Calu3 (cell line): ENCODE measurements around the gene KCND2. TPM values are rescaled to one million over a fixed set of nuclear protein-coding genes. Genes with fewer than 3 reads are reported as not detected.

Experiments used
- Bru-seq: library from RNA; stranded (reverse); fragments of 400-500 nt; gene quantifications from one replicate; lab custom pipeline; 2021; lab: Mats Ljungman, UMichigan
- BruChase-seq, 2 experiments: library from RNA; stranded (reverse); fragments of 400-500 nt; gene quantifications; one replicate each; lab custom pipeline; 2021; lab: Mats Ljungman, UMichigan
- BruUV-seq: library from RNA; stranded (reverse); fragments of 400-500 nt; replicated peaks from 2 replicates; lab custom pipeline; 2021; lab: Mats Ljungman, UMichigan
- CTCF ChIA-PET: fragments of 300-600 bp; sonication (Branson Sonifier 250); formaldehyde crosslinking; loops from one replicate; lab custom pipeline; 2022; ENCODE audit warnings: antibody characterized with exemption; lab: Charles Lee
- DNase-seq: peaks from one replicate; pipeline ENCODE4 v3.0.0; 2022
- H3K27ac Mint-ChIP-seq: one replicate; pipeline ENCODE4 v1.8.0; 2022; ENCODE audit warnings: mixed read lengths; ENCODE audit not compliant: unreplicated experiment
- H3K27me3 Mint-ChIP-seq: one replicate; pipeline ENCODE4 v1.8.0; 2022; ENCODE audit warnings: mixed read lengths; ENCODE audit not compliant: unreplicated experiment
- H3K36me3 Mint-ChIP-seq: one replicate; pipeline ENCODE4 v1.8.0; 2022; ENCODE audit warnings: mild to moderate bottlenecking, moderate library complexity, mixed read lengths; ENCODE audit not compliant: insufficient read depth, unreplicated experiment
- H3K4me1 Mint-ChIP-seq: one replicate; pipeline ENCODE4 v1.8.0; 2022; ENCODE audit warnings: mild to moderate bottlenecking, low read depth, mixed read lengths; ENCODE audit not compliant: unreplicated experiment
- H3K4me3 Mint-ChIP-seq: one replicate; pipeline ENCODE4 v1.8.0; 2022; ENCODE audit warnings: mild to moderate bottlenecking, low read depth, moderate library complexity, mixed read lengths; ENCODE audit not compliant: unreplicated experiment
- H3K9me3 Mint-ChIP-seq: one replicate; pipeline ENCODE4 v1.8.0; 2022; ENCODE audit warnings: low read depth, mixed read lengths; ENCODE audit not compliant: unreplicated experiment
- CTCF ChIP-seq: fragments of 200-600 bp; IDR thresholded peaks from one replicate; pipeline ENCODE4 v1.8.0; 2022; ENCODE audit warnings: antibody characterized with exemption; ENCODE audit not compliant: unreplicated experiment
- intact Hi-C: fragments of 100-400 bp; cut with micrococcal nuclease; formaldehyde crosslinking; loops from one replicate; pipeline ENCODE4 v1.10.0; 2022; ENCODE audit not compliant: unreplicated experiment
- long read RNA-seq: library from polyadenylated mRNA; stranded (forward); transcript quantifications from one replicate; pipeline ENCODE4 v2.0.0, GENCODE V29; 2022
- total RNA-seq: library from RNA; stranded (reverse); gene quantifications from 2 replicates; pipeline ENCODE4 v1.2.3, GENCODE V29; 2022

KCND2 gene
- total RNA-seq (1.2 and 2.4 TPM in 2 replicates), Bru-seq, nascent RNA (percentile 40 among the genes with signal in this experiment), BruChase-seq, experiment 1, labeled RNA remaining after a 6-hour chase (percentile 49 among the genes with signal in this experiment), BruChase-seq, experiment 2, labeled RNA remaining after a 2-hour chase (percentile 47 among the genes with signal in this experiment)
- long read RNA-seq, partial matches to known transcripts = 3 of 6 reads
- long read RNA-seq, other reads (novel, unspliced or antisense) = 3 of 6 reads

- peaks cover 17% of the 10 kb centered on the region for H3K36me3 Mint-ChIP-seq
- no peaks in the 10 kb centered on the region for H3K9me3 Mint-ChIP-seq
- peak; percentile 27 for DNase-seq
- H3K4me3 Mint-ChIP-seq = peak within 1 kb of the TSS; percentile 90
- no peaks in the 10 kb centered on the region for H3K27me3 Mint-ChIP-seq
- H3K4me1 Mint-ChIP-seq = no peaks in the 10 kb centered on the region
- CTCF ChIA-PET = interaction anchor here (0.9 to 2.2 kb wide), 2 partner anchors 283 to 337 kb away, joined by 4 to 11 read pairs; no protein-coding TSS in a partner anchor
- no peak for TF ChIP-seq CTCF
- intact Hi-C loops = loop anchor here (1.0 to 10.0 kb wide), 5 partner anchors 218 to 1003 kb away; no protein-coding TSS in a partner anchor
- no TSS peak for BruUV-seq
- H3K27ac Mint-ChIP-seq = peak within 1 kb of the TSS; percentile 54
These were observed at the start of gene KCND2 for GRCh38 chr7:120272701-120273475. TSS of gene KCND2 (plus strand) at chr7:120273175.

GRCh38 chr7:120226188-120226587 lies 46.8 kb upstream of the KCND2 start:
- Mint-ChIP-seq H3K4me3 (no peak overlapping the region), H3K36me3 (no peaks in the 10 kb centered on the region), H3K27me3 (no peaks in the 10 kb centered on the region), H3K9me3 (no peaks in the 10 kb centered on the region), H3K27ac (no peak overlapping the region), H3K4me1 (no peaks in the 10 kb centered on the region)
- BruUV-seq = no TSS peak
- no peak for DNase-seq
- CTCF ChIA-PET = no interaction called here
- intact Hi-C loops = no loop called here
- TF ChIP-seq CTCF = no peak

DNA sequence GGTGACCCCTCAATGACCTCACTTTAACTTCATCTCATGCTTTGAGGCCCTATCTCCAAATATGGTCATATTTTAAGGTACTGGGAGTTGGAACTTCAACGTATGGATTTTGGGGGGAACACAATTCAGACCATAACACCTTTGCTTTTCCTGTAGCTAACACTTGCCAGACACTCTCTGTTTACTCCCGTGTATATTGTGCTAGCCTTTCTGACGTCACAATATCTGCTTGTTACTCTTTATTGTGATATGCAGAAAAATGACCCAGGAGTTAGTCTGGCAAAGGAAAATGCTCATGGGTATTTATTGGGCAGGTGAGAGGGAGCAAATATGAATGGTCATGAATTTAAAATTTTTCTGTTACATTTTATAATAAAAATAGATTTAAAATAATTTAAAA lies 45.7 kb upstream of the KCND2 start:
- BruUV-seq = no TSS peak
- CTCF ChIA-PET = no interaction called here
- Mint-ChIP-seq H3K9me3 (no peaks in the 10 kb centered on the region), H3K27me3 (no peaks in the 10 kb centered on the region), H3K36me3 (no peaks in the 10 kb centered on the region), H3K4me3 (no peak overlapping the region), H3K27ac (no peak overlapping the region), H3K4me1 (no peaks in the 10 kb centered on the region)
- DNase-seq = no peak
- TF ChIP-seq CTCF = no peak
- intact Hi-C loops = no loop called here

GRCh38 chr7:120229084-120229483 lies 43.9 kb upstream of the KCND2 start:
- TF ChIP-seq CTCF = no peak
- H3K36me3 Mint-ChIP-seq = no peaks in the 10 kb centered on the region
- intact Hi-C loops = no loop called here
- CTCF ChIA-PET = no interaction called here
- no peaks in the 10 kb centered on the region for H3K4me1 Mint-ChIP-seq
- H3K27ac Mint-ChIP-seq = no peak overlapping the region
- DNase-seq = no peak
- BruUV-seq = no TSS peak
- H3K27me3 Mint-ChIP-seq = no peaks in the 10 kb centered on the region
- no peak overlapping the region for H3K4me3 Mint-ChIP-seq
- no peaks in the 10 kb centered on the region for H3K9me3 Mint-ChIP-seq
